Measurements from ENCODE around the gene BNC1. TPM values are rescaled to one million over a fixed set of nuclear protein-coding genes. Genes with fewer than 3 reads are reported as not detected.

The BNC1 gene
- total RNA-seq, 4 donors from 2014 or later, result not detected

DNA sequence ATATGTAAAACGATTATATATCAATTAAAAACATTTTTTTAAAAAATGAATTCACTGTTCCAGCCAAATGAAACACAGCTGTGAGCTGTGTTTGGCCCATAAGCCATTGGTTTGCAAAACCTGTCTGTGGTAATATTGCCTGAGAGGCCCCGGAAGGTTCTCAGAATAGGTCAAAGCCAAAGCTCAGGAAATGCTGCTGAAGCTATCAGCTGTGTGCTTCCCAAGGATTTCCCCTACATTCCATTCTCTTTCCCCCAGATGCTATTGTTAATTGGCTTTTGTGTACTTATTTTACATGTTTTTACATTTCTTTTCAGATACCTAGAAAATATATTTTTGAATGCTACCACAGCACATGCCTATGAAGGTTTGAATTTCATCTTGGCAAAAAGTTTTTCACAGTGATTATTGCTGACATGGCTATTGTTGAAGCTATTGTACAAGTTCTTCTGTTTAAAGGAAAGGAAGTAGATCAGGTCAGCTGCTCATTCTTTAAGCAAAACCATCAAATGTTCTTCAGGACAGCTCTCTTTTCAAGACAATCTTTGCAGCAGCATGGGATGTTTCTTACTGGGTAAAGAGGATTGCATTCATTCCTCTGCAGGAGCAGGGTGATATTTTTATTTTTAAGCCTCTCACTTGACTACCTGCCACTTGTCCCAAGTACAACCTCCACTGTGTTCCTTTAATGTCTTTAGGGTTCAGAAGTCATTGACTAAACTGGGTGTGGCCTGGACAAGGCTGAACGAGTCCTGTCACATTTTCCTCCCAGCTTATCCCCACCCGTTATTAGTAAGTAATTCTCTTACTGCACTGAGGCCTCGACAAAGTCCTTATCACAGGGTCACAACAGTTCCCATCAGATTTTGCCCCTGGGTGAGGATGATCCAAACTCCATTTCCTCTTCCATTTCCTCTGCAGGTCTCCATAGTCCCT is 26.3 kb upstream of the BNC1 start:
- DNase-seq, result no peak
- TF ChIP-seq POLR2A (IDR thresholded peaks at IDR 0.05), result no peak
- TF ChIP-seq, protein P1, sequence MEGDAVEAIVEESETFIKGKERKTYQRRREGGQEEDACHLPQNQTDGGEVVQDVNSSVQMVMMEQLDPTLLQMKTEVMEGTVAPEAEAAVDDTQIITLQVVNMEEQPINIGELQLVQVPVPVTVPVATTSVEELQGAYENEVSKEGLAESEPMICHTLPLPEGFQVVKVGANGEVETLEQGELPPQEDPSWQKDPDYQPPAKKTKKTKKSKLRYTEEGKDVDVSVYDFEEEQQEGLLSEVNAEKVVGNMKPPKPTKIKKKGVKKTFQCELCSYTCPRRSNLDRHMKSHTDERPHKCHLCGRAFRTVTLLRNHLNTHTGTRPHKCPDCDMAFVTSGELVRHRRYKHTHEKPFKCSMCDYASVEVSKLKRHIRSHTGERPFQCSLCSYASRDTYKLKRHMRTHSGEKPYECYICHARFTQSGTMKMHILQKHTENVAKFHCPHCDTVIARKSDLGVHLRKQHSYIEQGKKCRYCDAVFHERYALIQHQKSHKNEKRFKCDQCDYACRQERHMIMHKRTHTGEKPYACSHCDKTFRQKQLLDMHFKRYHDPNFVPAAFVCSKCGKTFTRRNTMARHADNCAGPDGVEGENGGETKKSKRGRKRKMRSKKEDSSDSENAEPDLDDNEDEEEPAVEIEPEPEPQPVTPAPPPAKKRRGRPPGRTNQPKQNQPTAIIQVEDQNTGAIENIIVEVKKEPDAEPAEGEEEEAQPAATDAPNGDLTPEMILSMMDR (IDR thresholded peaks at IDR 0.05), result no peak

DNA sequence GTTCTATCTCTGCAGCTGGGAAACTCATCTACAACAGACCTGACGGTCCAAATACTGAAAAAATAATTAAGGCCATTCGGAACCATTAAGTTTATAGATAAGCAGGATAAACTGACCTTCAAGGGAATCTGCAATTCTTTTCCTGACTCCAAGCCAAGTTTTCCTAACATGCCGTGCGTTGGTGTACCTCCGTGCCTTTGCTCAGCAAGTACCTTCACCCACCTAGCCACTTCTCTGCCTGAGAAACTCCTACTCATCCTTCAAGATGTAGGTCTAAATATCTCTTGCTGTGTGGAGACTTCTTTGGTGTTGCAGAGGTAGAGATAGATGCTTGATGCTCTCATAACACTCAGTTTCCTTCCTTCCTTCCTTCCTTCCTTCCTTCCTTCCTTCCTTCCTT is 24.2 kb upstream of the BNC1 start:
- no peak for DNase-seq
- Histone ChIP-seq H3K9me3 (no peaks in the 10 kb centered on the region), H3K27ac (no peak overlapping the region), H3K27me3 (no peaks in the 10 kb centered on the region), H3K4me3 (no peak overlapping the region), H3K36me3 (no peaks in the 10 kb centered on the region), H3K4me1 (no peaks in the 10 kb centered on the region)
- TF ChIP-seq POLR2A (IDR thresholded peaks at IDR 0.05), result no peak
- TF ChIP-seq, protein P1 (IDR thresholded peaks at IDR 0.05), result no peak

More for the DNA sequence above, 26.3 kb upstream of the BNC1 start:
- no peak overlapping the region for H3K4me3 ChIP-seq
- no peak overlapping the region for H3K27ac ChIP-seq
- no peaks in the 10 kb centered on the region for H3K36me3 ChIP-seq
- no peaks in the 10 kb centered on the region for H3K4me1 ChIP-seq
- H3K9me3 ChIP-seq, result no peaks in the 10 kb centered on the region
- no peaks in the 10 kb centered on the region for H3K27me3 ChIP-seq

DNA sequence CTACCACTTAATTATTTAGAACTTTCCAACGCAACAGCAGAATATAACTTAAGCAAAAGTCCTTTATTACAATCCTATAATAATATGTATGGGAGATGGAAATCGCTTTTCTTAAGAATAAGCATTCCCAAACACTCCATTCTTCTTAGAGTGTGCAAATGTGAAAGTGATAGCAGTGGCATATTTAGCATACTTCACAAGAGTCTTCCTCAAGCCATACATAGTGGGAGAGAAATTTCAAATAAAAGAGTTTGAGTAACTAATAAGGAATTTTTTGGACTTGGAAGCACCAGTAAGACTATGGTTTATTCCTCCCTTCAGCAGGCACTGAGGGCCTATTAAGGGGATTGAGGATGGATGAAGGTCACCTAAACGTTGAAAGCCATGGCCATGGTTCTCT is 22.1 kb upstream of the BNC1 start:
- no peak overlapping the region for H3K27ac ChIP-seq
- H3K4me1 ChIP-seq, result no peaks in the 10 kb centered on the region
- no peak for DNase-seq
- no peaks in the 10 kb centered on the region for H3K27me3 ChIP-seq
- H3K36me3 ChIP-seq, result no peaks in the 10 kb centered on the region
- H3K4me3 ChIP-seq, result no peak overlapping the region
- TF ChIP-seq POLR2A (IDR thresholded peaks at IDR 0.05), result no peak
- no peaks in the 10 kb centered on the region for H3K9me3 ChIP-seq

DNA sequence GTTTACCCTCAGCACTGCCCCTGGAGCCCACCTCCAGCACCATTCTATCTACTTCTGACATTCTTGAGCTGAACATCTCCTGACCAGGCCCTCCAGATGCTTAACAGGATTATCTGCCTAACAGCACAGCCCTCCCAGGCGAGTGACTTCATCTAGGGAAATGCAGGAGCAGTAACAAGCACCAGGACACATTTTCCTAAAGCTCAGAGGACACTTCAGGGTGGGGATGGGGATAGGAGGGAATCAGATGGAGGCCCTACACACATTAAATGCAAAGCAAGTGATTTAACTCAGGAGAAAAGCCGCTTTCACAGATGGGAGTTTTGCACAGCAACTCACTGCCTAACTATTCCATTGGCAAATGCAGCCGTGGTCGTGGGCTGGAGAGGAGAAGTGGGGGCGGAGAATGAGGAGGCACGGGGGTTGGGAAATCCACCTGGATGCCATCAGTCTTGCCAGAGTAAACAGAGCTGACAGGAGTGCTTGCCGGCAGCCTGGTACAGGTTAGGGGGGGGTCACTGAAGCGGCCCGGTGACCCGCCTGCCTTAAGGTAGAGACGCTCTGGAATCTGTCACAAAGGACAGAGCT is 21.3 kb upstream of the BNC1 start:
- Histone ChIP-seq H3K36me3 (no peaks in the 10 kb centered on the region), H3K4me3 (no peak overlapping the region), H3K4me1 (no peaks in the 10 kb centered on the region), H3K9me3 (no peaks in the 10 kb centered on the region), H3K27me3 (no peaks in the 10 kb centered on the region), H3K27ac (no peak overlapping the region)
- DNase-seq, result no peak
- TF ChIP-seq, protein P1 (IDR thresholded peaks at IDR 0.05), result no peak
- no peak for TF ChIP-seq POLR2A (IDR thresholded peaks at IDR 0.05)

DNA sequence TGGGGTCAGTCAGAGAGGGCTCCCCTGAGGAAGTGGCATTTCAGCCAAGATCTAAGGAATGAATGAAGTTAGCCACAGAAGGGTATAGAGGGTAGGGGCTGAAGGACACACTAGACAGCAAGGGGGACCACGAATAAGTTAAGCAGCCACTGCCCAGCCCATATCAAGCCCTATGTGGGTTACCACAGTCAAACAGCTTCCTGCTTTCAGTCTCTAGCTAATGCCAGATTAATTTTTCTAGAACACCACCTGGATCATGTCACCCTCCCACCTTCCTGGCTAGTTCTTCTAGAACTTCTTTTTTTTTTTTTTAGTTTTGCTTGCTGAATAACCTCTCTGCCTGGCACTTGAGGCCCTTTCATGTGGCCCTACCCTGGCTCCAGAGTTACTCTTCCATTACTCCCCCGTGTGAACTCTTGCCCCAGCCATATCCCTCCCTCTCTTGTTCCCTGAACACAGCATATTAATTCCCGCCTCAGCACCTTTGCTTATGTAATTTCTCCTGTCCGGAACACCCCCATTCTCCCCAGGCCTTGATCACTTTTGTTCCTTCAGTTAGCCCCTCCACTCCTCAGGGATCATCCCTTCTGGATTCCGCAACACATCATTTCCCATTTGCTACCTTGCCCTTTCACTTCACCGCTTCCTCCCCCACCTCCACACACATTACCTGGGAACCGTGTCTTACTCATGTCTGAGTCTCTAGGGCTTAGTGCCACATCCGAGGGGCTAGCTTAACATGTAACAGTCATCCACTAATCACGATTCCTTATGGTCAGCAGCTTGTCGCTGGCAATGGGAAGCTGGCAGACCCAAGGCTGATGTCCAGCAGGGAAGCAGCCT is 20.6 kb upstream of the BNC1 start:
- Histone ChIP-seq H3K36me3 (no peaks in the 10 kb centered on the region), H3K4me3 (no peak overlapping the region), H3K4me1 (no peaks in the 10 kb centered on the region), H3K27ac (no peak overlapping the region), H3K27me3 (no peaks in the 10 kb centered on the region), H3K9me3 (no peaks in the 10 kb centered on the region)
- DNase-seq, result no peak
- TF ChIP-seq, protein P1 (IDR thresholded peaks at IDR 0.05), result no peak
- TF ChIP-seq POLR2A (IDR thresholded peaks at IDR 0.05), result no peak
